Nephron (organoid): ENCODE measurements around the gene UNC5B.

Experiments used
- H3K27ac Mint-ChIP-seq, 3 experiments: 2 replicates each; pipeline ENCODE4 v1.8.0; 2020; ENCODE audit warnings: mixed read lengths in 3 of 3, mild to moderate bottlenecking in 2 of 3, moderate library complexity in 1 of 3
- H3K27me3 Mint-ChIP-seq: 2 replicates; pipeline ENCODE4 v1.8.0; 2021; ENCODE audit warnings: low read depth, mild to moderate bottlenecking, moderate library complexity, mixed read lengths
- H3K36me3 Mint-ChIP-seq: 2 replicates; pipeline ENCODE4 v1.8.0; 2020; ENCODE audit warnings: low read depth, mixed read lengths
- H3K4me1 Mint-ChIP-seq: 2 replicates; pipeline ENCODE4 v1.8.0; 2020; ENCODE audit warnings: mixed read lengths
- H3K4me3 Mint-ChIP-seq, 3 experiments: 2 replicates each; pipeline ENCODE4 v1.8.0; 2020; ENCODE audit warnings: mild to moderate bottlenecking in 3 of 3, mixed read lengths in 3 of 3, moderate library complexity in 2 of 3
- H3K9me3 Mint-ChIP-seq: 2 replicates; pipeline ENCODE4 v1.8.0; 2020; ENCODE audit warnings: mixed read lengths
- CTCF ChIP-seq, 3 experiments: fragments of 200-600 bp; sonication (generic); IDR thresholded peaks; one replicate each; pipeline ENCODE4 v1.5.0; 2021; ENCODE audit warnings: antibody characterized with exemption in 3 of 3; ENCODE audit not compliant: unreplicated experiment in 3 of 3

UNC5B gene

DNA sequence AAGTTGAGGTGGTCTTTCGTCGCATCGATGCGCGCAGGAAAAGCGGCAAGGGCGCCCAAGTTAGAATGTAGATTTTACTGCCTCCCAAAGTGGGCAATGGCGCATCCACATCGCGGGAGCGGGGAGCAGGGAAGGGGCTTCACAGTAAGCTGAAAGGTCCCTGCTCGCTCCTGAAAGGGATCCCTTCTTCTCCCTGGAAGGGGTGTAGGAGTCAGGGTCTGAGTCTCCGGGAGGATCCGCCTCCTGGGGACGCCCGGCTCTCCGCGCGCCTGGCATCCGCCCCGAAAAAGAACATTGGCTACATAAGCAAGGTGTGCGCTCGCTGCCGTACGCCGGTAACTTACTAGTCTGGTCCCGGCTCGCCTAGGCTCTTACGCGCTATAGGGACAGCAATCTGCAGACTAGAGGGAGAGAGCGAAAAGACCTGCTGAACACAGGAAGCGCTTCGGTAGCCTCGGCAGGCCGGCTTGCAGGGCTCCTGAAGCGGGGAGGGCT is 804 bp downstream of the UNC5B start:
- Mint-ChIP-seq H3K27ac (peak overlapping the region; percentile 59 to 79 (median 78)), H3K4me3 (peak overlapping the region; percentile 96 to 98 (median 97)), H3K4me1 (peaks cover 51% of the 10 kb centered on the region), H3K27me3 (peaks cover 75% of the 10 kb centered on the region), H3K36me3 (no peaks in the 10 kb centered on the region), H3K9me3 (no peaks in the 10 kb centered on the region)
- TF ChIP-seq CTCF (IDR thresholded peaks at IDR 0.05; ENCODE audit: unreplicated experiment in 3 of 3), result no peak

GRCh38 chr10:71213761-71214440 is 1.5 kb downstream of the UNC5B start:
- Mint-ChIP-seq H3K4me3 (peak overlapping the region; percentile 96 to 98 (median 97)), H3K9me3 (no peaks in the 10 kb centered on the region)
- no peak for TF ChIP-seq CTCF (IDR thresholded peaks at IDR 0.05; ENCODE audit: unreplicated experiment in 3 of 3)

DNA sequence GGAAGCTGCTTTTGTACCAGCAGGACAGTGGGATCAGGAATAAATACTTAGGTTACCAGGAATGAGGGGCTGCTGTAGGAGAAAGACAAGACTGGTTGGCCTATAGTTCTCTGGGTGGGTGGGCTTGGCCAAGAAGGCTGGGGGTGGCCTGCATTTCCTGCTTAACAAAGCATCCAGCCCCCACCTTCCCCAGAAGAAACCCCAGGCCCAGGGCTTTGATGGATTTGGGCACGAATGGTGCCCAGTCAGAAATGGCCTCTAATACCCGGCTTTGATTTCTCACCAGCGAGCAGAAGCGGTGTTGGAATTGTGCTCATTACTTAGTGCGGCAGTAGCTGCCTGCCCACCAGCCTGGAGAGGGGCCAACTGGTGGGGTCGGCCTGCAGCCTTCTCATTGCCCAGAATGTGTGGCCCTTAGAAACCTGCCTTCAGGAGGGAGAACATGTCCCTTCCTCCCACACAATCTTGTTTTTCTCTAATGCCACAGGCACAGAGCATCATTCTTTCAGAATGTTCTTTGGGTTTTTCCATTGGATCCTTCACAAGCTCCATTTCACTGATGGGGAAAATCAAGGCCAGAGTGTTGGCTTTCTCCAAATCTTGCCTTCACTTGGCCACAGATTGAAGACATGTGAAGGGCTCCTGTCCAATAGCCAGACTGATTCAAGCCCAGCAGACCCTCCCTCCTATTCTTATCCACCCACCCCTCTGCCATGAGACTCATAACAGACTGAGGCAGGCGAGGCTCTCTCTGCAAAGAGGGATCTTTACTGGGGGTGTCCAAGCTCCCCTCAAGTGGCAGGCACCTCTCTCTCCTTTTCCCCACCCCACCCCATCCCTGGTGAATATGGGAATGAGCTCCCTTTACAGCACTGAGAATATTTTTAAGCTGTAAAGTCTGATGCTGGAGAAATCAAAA is 2.5 kb downstream of the UNC5B start:
- Mint-ChIP-seq H3K4me3 (peak overlapping the region; percentile 96 to 98 (median 97)), H3K36me3 (no peaks in the 10 kb centered on the region), H3K9me3 (no peaks in the 10 kb centered on the region), H3K4me1 (peaks cover 64% of the 10 kb centered on the region), H3K27ac (peak overlapping the region; percentile 15 to 79 (median 26)), H3K27me3 (peaks cover 71% of the 10 kb centered on the region)
- no peak for TF ChIP-seq CTCF (IDR thresholded peaks at IDR 0.05; ENCODE audit: unreplicated experiment in 3 of 3)

More at GRCh38 chr10:71213761-71214440, 1.5 kb downstream of the UNC5B start:
- Mint-ChIP-seq H3K27ac (peak overlapping the region; percentile 59 to 79 (median 78)), H3K4me1 (peaks cover 56% of the 10 kb centered on the region), H3K36me3 (no peaks in the 10 kb centered on the region), H3K27me3 (peaks cover 73% of the 10 kb centered on the region)

GRCh38 chr10:71216363-71216695 is 4.0 kb downstream of the UNC5B start:
- no peak for TF ChIP-seq CTCF (IDR thresholded peaks at IDR 0.05; ENCODE audit: unreplicated experiment in 3 of 3)
- H3K27me3 Mint-ChIP-seq, result peaks cover 58% of the 10 kb centered on the region
- no peaks in the 10 kb centered on the region for H3K9me3 Mint-ChIP-seq
- H3K4me3 Mint-ChIP-seq, result peak overlapping the region; percentile 96 to 98 (median 97)
- H3K27ac Mint-ChIP-seq, result peak overlapping the region; percentile 57 to 90 (median 77)
- H3K4me1 Mint-ChIP-seq, result peaks cover 64% of the 10 kb centered on the region
- H3K36me3 Mint-ChIP-seq, result no peaks in the 10 kb centered on the region

- Mint-ChIP-seq H3K27me3 (peaks cover 58% of the 10 kb centered on the region), H3K36me3 (no peaks in the 10 kb centered on the region), H3K4me1 (peaks cover 65% of the 10 kb centered on the region), H3K27ac (peak overlapping the region; percentile 57 to 90 (median 77)), H3K4me3 (peak overlapping the region; percentile 96 to 98 (median 97)), H3K9me3 (no peaks in the 10 kb centered on the region)
- TF ChIP-seq CTCF (IDR thresholded peaks at IDR 0.05; ENCODE audit: unreplicated experiment in 3 of 3), result no peak
Measured at GRCh38 chr10:71216751-71217265, 4.4 kb downstream of the UNC5B start.
